OCI-LY3 (cell line): ENCODE measurements around the gene BANP.

Experiments
- CTCF ChIP-seq: fragments of 200-600, 300-600 bp; sonication (generic); IDR thresholded peaks from 2 replicates; pipeline ENCODE4 v1.5.1; 2014; ENCODE audit warnings: antibody characterized with exemption, low read length, low read depth
- EZH2phosphoT487 ChIP-seq: fragments of 200-600 bp; shearing (Covaris generic); IDR thresholded peaks from 2 replicates; pipeline ENCODE4 v1.6.1; 2018; ENCODE audit warnings: antibody characterized with exemption, mixed run types, low read depth

- no peak for TF ChIP-seq EZH2phosphoT487
- TF ChIP-seq CTCF, result no peak
Measured at GRCh38 chr16:88055356-88055755, 104.1 kb downstream of the BANP start.
